IPS-18a (cell line): ENCODE results near the gene HSD11B1.

Experiments
- H3K27ac ChIP-seq: one replicate; pipeline ENCODE4 v1.5.1; 2013; ENCODE audit warnings: low read length
- H3K27me3 ChIP-seq: one replicate; pipeline ENCODE4 v1.6.1; 2013; ENCODE audit warnings: mild to moderate bottlenecking, low read length; ENCODE audit not compliant: control insufficient read depth, insufficient read depth
- H3K36me3 ChIP-seq: one replicate; pipeline ENCODE4 v1.6.1; 2013; ENCODE audit warnings: low read depth, low read length; ENCODE audit not compliant: control insufficient read depth
- H3K4me1 ChIP-seq: one replicate; pipeline ENCODE4 v1.6.1; 2013; ENCODE audit warnings: low read depth, low read length; ENCODE audit not compliant: control insufficient read depth
- H3K4me3 ChIP-seq: one replicate; pipeline ENCODE4 v1.5.1; 2013; ENCODE audit warnings: low read length
- H3K9ac ChIP-seq: one replicate; pipeline ENCODE4 v1.6.1; 2013; ENCODE audit warnings: mild to moderate bottlenecking, low read length, moderate library complexity
- H3K9me3 ChIP-seq: one replicate; pipeline ENCODE4 v1.6.1; 2013; ENCODE audit warnings: low read depth, low read length; ENCODE audit not compliant: control insufficient read depth

The HSD11B1 gene

DNA sequence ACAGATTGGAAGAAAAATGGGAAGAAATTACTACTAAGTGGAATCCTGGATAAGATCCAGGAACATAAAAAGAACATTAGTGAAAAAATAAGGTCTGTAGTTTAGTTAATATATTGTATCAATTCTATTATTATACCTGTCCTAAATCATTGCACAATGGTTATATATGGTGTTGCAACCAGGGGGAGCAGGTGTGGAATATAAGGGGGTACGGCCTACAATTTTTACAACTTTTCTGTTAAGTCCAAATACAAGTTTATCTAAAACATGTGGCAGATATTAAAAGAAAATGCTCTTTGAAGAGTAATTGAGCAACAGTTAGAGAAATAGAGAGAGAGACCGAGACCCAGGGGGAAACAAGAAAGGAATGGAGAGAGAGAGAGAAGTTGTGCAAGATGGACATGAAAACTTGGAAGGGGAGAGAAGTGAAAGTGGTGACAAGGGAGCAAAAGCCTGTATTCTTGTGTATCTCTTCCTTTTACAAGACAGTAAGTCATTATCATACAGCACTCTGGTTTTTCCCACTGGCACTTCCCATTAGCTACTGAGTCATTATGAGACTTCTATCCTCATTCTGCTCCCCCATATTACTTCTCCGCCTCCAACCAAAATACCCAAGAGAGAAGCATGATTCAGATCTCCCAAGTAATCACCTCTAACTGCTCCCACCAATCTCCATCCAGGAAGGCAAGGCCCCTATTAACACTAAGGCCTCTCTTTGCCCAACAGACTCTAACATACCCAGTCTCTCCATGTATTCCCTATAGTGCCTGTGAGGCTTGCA lies 29.0 kb downstream of the HSD11B1 start:
- H3K4me3 ChIP-seq = no peak overlapping the region
- H3K27me3 ChIP-seq = peaks cover 5% of the 10 kb centered on the region
- H3K27ac ChIP-seq = no peak overlapping the region
- no peaks in the 10 kb centered on the region for H3K9me3 ChIP-seq
- H3K36me3 ChIP-seq = no peaks in the 10 kb centered on the region
- H3K4me1 ChIP-seq = no peaks in the 10 kb centered on the region
- H3K9ac ChIP-seq = no peak overlapping the region

DNA sequence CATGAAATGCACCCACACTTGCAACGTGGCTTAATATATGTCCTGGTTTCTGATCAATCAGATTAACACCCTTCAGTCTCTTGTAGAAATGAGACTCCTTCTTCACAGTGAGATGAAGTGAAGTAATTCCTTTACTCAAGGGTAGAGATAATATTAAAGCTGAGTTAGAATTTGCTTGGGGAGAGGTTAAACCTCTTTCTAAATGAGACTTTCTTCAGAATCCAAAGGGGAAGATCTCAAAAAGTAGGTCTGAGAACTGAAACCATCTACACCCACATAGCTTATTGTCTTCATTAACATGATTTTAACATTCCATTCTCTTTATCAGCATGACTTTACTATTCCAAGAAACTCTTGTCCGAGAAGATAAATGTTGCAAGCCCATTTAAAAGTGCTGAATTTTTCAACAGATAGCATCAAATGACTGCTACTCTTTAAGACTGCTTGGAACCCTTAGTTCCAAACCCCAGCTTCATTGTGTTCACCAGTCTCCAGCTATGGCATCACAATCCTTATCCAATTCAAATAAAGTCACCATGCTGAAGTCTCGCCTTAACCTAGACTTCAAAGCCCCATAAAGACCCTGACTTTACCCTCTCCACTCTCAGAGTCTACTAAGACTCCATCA lies 32.0 kb downstream of the HSD11B1 start:
- no peak overlapping the region for H3K27ac ChIP-seq
- no peaks in the 10 kb centered on the region for H3K9me3 ChIP-seq
- peaks cover 5% of the 10 kb centered on the region for H3K27me3 ChIP-seq
- H3K4me1 ChIP-seq = no peaks in the 10 kb centered on the region
- H3K36me3 ChIP-seq = no peaks in the 10 kb centered on the region
- H3K9ac ChIP-seq = no peak overlapping the region
- H3K4me3 ChIP-seq = no peak overlapping the region

DNA sequence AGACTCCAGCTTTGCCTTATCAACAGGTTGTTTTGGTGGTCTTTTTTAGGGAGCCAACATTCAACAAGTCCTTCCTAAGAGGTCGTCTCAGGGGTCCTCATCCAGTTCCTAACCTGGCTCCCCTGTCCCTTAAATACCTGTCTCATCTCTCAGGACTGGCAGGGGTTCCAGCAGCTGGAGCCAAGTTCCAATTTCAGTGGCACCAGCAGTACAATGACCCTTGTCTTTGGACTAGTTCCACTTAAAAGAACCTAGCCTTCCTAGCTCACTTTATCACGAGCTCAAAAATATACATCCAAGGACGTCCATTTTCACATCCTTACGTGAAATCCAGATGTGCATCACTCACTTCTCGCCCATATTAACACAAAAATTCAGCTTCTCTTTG lies 32.5 kb downstream of the HSD11B1 start:
- Histone ChIP-seq H3K9ac (no peak overlapping the region), H3K4me3 (no peak overlapping the region), H3K27me3 (peaks cover 5% of the 10 kb centered on the region), H3K9me3 (no peaks in the 10 kb centered on the region), H3K4me1 (no peaks in the 10 kb centered on the region), H3K36me3 (no peaks in the 10 kb centered on the region), H3K27ac (no peak overlapping the region)

DNA sequence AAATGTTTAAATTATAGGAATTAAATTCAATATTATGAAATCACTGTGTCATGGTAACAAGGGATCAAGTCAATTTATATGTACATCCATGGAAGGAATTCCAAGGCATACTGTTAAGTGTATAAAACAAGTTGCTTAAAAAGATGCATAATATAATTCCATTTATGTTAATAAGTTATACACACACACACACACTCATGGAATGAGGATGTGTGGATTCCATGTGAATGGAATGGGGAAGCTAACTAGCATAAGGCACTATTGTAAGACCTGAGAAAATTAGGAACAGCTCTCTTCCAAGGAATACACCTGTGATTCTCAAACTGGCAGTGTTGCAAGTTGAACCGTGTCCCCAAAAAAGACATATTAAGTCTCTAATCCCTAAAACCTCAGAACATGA lies 33.6 kb downstream of the HSD11B1 start:
- Histone ChIP-seq H3K9ac (no peak overlapping the region), H3K9me3 (no peaks in the 10 kb centered on the region), H3K27ac (no peak overlapping the region), H3K27me3 (peaks cover 5% of the 10 kb centered on the region), H3K36me3 (no peaks in the 10 kb centered on the region), H3K4me3 (no peak overlapping the region), H3K4me1 (no peaks in the 10 kb centered on the region)

DNA sequence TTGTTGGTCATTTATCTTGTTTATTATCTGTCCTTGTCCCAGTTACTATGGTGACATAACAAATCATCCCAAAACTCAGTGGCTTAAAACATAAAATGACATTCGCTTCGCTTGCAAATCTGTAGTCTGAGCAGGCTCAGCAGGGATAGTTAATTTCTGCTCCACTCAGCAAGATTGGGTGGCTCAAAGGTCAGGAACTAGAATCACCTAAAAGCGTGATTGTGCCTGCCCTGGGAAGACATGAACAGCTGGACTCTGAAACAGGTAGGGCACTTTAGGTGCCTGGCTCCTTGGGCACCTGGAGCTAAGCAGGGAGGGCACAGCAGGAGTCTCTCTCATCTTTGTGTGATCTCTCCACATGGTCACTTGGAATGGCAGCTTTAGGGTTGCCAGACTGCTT lies 36.5 kb downstream of the HSD11B1 start:
- no peaks in the 10 kb centered on the region for H3K9me3 ChIP-seq
- H3K9ac ChIP-seq = no peak overlapping the region
- no peaks in the 10 kb centered on the region for H3K36me3 ChIP-seq
- H3K27ac ChIP-seq = no peak overlapping the region
- H3K4me3 ChIP-seq = no peak overlapping the region
- H3K27me3 ChIP-seq = peaks cover 5% of the 10 kb centered on the region
- no peaks in the 10 kb centered on the region for H3K4me1 ChIP-seq

DNA sequence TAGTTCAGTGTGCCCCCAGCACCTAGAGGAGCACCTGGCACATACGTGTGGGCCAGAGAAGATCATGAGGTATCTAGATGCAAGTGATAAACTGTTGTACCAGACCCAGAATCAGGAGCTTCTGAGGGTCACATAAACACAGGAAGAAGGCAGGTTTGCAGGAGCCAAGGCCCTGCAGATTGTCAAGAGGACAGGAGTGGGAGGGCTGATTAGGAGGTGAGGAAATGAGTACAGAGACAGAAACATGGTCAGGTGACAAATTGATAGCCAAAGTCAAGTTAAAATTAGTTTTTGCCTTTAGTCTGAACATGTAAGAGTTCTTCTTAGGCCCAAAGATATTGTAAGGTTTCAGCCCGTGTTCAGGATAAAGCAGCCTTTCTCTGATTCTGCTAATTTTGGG lies 37.2 kb downstream of the HSD11B1 start:
- Histone ChIP-seq H3K27me3 (peaks cover 4% of the 10 kb centered on the region), H3K36me3 (no peaks in the 10 kb centered on the region), H3K9me3 (no peaks in the 10 kb centered on the region), H3K4me3 (no peak overlapping the region), H3K27ac (no peak overlapping the region), H3K9ac (no peak overlapping the region), H3K4me1 (no peaks in the 10 kb centered on the region)

DNA sequence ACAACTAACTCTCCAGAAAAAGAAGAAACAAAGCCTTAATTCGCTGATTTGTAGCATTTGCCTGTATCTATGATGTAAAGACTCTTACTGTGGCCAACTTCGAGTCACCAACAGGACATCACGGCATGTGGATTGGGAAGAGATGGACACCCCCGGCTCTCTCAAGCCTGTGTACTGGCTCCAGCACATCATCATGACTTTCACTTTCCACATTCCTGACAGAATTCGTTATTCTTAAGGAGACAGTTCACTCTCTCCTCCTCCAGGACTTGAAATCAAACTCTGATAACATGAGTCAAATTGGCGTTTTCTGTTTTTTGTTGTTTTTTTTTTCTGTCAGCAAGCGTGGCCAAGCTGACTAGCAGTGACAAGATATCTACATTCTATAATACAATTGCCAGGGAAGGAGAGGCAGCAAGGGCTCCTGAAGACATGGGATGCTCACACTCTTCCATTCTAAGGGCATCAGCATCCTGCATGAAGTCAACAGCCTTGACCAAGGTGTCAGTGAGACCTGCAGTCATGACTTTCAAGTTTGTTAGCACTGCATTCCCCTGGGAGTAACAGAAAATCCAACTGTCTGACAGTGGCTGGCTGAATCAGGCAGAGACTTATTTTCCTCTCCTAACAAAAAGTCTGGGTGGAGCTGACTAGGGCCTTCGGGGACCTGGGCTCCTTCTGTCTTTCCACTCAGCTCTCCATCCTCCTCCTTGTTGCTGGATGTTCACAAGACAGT lies 37.9 kb downstream of the HSD11B1 start:
- Histone ChIP-seq H3K4me1 (no peaks in the 10 kb centered on the region), H3K9ac (no peak overlapping the region), H3K9me3 (no peaks in the 10 kb centered on the region), H3K4me3 (no peak overlapping the region), H3K27me3 (peaks cover 7% of the 10 kb centered on the region), H3K27ac (no peak overlapping the region), H3K36me3 (no peaks in the 10 kb centered on the region)

DNA sequence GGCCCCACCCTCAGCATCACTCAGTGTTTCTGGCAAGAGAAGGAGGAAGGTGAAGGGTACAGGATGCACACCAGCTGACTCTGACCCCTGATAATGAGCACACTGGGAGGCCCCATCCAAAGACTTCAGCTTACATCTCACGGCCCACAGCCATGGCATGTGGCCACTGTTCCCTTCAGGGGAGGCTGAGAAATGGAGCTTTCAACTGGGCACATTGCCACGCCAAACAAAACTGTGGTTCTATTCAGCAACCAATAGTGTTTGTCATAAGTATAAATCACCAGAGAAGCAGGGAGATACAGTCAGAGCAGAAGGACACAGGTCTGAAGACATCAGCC lies 38.5 kb downstream of the HSD11B1 start:
- no peak overlapping the region for H3K27ac ChIP-seq
- H3K36me3 ChIP-seq = no peaks in the 10 kb centered on the region
- no peaks in the 10 kb centered on the region for H3K9me3 ChIP-seq
- H3K4me1 ChIP-seq = peaks cover 2% of the 10 kb centered on the region
- H3K4me3 ChIP-seq = no peak overlapping the region
- H3K27me3 ChIP-seq = peaks cover 8% of the 10 kb centered on the region
- no peak overlapping the region for H3K9ac ChIP-seq

DNA sequence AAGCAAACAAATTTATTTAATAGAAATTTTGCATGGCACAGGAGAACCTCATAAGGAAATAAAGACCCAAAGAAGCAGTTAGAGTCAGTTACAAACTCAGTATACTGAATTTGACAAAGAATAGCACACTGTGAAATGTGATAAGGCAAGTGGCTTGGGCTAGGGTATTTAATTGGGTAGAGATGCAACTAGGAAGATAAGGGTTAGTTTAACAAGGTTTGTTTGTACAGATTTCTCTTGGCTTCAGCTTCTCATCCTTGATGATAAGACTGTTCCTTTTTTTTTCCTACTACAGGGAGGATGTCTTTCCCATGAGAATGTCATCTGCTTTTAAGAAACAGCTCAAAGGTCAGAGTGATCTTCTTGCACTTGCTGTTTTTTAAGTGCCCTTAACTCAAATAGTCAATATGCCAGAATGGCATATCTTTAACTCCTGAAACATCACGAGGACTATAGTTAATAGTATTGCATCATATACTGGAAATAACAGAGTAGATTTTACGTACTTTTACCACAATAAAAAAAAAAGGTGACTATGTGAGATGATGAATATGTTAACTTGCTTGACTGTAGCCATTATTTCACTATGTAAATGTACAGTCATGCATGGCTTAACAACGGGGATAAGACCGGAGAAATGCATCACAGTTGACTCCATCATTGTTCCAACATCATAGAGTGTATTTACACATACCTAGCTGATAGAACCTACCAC lies 42.0 kb downstream of the HSD11B1 start:
- no peak overlapping the region for H3K9ac ChIP-seq

DNA sequence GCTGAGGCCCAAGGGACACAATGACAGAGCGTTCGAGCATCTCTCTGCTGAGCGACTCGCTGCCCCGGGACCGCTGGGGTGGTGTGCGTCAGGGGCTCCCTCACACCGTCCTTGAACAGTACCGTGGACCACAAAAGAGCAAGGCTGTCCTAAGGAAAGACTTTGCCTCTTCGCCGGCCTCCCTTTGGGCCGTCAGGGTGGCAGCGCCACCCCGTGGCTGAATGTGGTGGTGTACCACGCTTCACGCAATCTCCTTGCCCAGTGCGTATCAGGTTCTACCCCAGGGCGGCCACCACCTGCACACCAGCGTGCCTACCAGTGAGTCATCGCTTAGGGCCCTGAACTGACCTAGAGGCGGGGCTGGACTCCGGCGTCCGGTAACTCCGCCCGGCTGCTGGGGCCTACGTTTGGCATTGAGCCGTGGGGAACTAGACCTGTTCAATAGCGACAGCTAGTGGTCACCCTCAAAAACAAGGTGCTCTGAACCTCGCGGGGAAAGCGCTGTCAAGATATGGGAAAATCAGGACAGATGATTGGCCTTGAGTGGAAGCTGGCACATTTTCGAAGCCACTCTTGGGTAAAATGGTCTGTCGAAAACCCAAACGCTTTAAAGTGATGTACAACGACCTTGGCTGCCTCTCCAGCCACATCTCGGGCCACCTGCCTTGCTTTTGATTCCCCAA lies 43.1 kb downstream of the HSD11B1 start:
- Histone ChIP-seq H3K36me3 (no peaks in the 10 kb centered on the region), H3K9me3 (no peaks in the 10 kb centered on the region), H3K27ac (no peak overlapping the region), H3K27me3 (peaks cover 18% of the 10 kb centered on the region), H3K4me1 (peaks cover 10% of the 10 kb centered on the region), H3K4me3 (peak overlapping the region; percentile 17), H3K9ac (no peak overlapping the region)

More for the DNA sequence above, 42.0 kb downstream of the HSD11B1 start:
- no peaks in the 10 kb centered on the region for H3K9me3 ChIP-seq
- peaks cover 10% of the 10 kb centered on the region for H3K4me1 ChIP-seq
- peaks cover 15% of the 10 kb centered on the region for H3K27me3 ChIP-seq
- H3K27ac ChIP-seq = no peak overlapping the region
- H3K4me3 ChIP-seq = no peak overlapping the region
- H3K36me3 ChIP-seq = no peaks in the 10 kb centered on the region

DNA sequence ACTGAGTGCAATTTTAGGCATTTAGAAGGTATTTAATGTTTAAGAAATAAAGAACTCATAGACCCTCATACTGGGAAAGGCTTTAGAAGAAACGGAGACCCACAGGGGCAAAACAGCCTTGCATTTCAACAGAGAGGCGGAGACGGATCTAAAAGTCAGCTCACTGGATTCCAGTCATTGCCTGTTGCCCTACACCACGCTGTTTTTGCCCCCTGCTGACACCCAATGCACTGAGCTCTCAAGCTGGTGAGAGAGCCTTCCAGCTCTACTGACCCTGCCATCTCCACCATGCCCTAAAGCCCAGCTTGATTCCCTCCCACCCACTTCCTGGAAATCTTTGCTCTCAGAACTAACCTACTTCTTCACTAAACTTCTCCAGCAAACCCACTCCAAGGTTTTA lies 44.0 kb downstream of the HSD11B1 start:
- no peaks in the 10 kb centered on the region for H3K9me3 ChIP-seq
- no peak overlapping the region for H3K4me3 ChIP-seq
- H3K36me3 ChIP-seq = no peaks in the 10 kb centered on the region
- no peak overlapping the region for H3K27ac ChIP-seq
- H3K9ac ChIP-seq = no peak overlapping the region
- peaks cover 18% of the 10 kb centered on the region for H3K27me3 ChIP-seq
- peaks cover 10% of the 10 kb centered on the region for H3K4me1 ChIP-seq
